NCI-H1694 treated with DMSO at 0.1 percent for 48 hours (cell line): ENCODE data around the gene SPEF1.

Experiments
- DNase-seq: peaks from one replicate; lab custom pipeline; 2025; lab: John Stamatoyannopoulos, UW

Gene SPEF1

GRCh38 chr20:3729811-3730540, 51.3 kb downstream of the SPEF1 start:
- no peak for DNase-seq

- DNase-seq = no peak
Measured at GRCh38 chr20:3729378-3729777, 51.9 kb downstream of the SPEF1 start.

GRCh38 chr20:3728876-3729275, 52.4 kb downstream of the SPEF1 start:
- no peak for DNase-seq

GRCh38 chr20:3728354-3728753, 52.9 kb downstream of the SPEF1 start:
- no peak for DNase-seq
